AG08395 (cell line): Measurements from ENCODE around the gene SLC36A4.
"Not testable (repeated sequence)": the region's sequence is repeated elsewhere in the genome, so short reads cannot be mapped to it uniquely, and the experiment has no call there.

Experiments used
- DNase-seq: peaks from one replicate; pipeline ENCODE4 v3.0.0; 2012; ENCODE audit warnings: mixed read lengths, low spot score

The SLC36A4 gene

DNA sequence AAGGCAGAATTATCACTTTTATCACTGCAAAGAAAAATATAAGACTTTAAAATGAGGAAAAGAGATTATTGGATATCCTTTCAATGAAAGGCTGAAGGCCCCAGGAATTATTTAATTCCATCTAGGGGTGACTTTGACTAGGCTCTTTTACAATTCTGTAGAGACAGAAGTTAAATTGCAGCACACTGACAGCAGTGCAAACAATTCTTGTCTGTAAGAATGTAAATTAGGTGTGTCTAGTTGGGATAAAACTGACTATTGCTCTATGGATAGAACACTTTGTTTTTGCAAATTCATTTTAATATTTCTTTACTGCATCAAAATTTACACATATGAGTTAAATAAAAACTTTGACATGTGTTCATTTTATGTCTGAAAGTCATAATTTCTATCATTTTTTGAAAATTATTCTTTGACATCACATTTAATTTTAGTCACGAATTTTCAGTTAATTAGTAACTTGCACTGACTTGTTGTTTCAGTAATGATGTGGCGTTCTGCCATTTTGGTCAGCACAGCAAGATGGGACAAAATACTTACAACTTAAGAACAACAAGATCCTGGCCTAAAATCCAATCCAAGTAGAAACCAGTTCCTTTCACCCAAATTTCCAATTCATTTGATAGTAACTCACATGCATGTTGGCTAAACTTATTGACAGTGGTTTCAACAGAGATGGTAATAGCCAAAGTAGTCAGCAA is 75.1 kb downstream of the SLC36A4 start:
- no peak for DNase-seq

DNA sequence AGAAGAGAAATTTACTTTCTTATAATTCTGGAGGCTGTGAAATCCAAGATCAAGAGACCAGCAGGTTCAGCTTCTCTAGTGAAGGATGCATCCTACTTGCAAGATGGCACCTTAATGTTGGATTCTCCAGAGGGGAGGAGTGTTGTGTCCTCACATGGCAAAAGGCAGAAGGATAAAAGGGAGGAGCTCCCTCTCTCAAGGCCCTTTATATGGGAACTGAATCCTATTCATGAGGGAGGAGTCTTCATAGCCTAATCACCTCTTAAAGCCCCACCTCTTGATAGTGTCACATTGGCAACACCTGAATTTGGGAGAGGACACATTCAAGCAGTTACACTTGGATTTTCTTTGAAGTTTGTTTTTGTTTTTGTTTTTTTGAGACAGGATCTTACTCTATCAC is 79.5 kb downstream of the SLC36A4 start:
- no peak for DNase-seq

DNA sequence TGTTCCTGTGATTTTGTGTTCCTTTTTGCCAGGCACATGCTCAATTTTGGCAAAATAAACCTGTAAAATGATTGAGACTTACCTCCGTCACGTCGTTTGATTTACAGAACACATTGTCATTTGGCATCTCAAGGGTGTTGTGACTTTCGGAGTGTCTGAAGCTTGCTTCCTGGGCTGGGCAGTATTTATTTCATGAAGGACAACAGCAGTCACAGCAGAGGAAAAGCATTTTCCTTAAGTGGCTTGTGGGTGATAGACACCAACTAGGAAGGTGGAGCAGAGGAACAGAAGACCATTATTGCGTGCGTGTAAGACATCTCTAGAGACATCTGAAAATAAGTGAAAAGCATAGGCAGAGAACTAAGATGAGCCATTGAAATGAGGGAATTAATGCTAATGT is 80.2 kb downstream of the SLC36A4 start:
- DNase-seq: no peak

DNA sequence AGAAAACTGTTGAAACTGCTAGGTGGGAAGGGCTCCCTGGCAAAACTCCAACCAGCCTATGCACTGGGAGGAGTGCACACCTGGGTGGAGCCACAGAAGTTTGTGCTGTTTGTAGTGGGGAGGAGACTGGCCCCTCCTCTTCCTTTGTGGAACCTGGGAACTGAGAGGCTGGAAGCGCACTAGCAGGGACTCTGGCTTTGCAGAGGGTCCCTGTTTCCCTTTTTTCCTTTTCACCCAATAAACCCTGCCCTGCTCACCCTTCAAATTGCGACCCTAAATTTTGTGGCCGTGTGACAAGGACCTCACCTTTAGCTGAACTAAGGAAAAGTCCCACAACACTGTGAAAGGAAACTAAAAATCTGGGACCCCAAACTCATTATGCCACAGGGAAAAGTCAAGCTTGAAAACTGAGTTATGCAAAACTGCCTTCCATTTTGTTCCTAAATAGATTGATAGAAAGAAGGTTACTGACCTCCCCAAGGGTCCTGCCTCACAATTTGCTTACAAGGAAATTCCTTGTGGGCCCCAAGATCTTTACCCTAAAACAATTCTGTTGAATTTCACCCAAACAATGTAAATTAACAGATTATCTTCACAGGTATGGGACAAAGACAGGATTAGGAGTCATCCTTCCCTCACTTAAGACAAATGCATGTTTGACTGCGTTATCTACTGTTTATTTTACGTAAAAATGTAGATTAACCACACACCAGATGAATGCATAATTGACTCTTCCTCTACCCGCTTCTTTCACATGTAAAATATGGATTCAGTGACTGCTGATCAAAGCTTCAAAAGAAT is 81.0 kb downstream of the SLC36A4 start:
- DNase-seq: no peak

DNA sequence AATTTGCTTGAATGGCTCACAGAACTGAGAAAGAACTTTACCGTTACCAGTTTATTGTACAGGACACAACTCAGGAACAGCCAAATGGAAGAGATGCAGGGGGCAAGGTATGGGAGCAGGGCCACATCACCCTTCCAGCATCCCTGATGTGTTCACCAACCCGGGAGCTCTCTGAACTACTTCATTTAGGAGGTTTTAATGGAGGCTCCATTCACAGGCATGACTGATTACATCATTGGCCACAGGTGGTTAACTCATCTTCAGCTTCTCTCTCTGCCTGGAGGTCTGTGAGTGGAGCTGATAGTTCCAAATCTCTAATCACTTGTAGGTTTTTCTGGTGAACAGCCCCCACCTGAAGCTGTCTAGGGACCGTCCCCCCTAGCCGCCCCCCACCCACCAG is 83.5 kb downstream of the SLC36A4 start:
- no peak for DNase-seq

DNA sequence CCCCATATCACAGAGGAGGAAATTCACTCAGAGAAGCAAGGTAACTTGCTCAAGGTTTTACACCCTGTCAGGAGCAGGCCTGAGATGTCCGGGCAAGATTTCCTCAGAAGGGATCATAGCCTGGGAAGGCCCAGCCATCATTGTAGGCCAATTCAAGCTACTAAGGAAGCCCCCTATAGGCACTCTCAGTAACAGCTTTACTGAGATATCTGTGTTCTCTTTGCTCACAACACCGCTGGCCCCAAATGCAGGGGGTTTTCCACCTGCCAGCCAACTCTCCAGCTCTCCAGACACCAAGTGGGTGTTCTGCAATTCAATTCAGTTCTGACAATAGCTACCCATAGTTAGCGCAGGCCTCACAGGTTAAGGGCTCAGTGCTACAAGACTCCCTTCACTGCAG is 84.0 kb downstream of the SLC36A4 start:
- no peak for DNase-seq

DNA sequence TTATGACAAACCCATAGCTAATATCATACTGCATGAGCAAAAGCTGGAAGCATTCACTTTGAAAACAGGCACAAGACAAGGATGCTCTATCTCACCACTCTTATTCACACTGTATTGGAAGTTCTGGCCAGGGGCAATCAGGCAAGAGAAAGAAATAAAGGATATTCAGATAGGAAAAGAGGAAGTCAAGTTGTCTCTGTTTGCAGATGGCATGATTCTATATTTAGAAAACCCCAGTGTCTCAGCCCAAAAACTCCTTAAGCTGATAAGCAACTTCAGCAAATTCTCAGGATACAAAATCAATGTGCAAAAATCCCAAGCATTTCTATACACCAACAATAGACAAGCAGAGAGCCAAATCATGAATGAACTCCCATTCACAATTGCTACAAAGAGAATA is 86.6 kb downstream of the SLC36A4 start:
- DNase-seq: not testable (repeated sequence)

DNA sequence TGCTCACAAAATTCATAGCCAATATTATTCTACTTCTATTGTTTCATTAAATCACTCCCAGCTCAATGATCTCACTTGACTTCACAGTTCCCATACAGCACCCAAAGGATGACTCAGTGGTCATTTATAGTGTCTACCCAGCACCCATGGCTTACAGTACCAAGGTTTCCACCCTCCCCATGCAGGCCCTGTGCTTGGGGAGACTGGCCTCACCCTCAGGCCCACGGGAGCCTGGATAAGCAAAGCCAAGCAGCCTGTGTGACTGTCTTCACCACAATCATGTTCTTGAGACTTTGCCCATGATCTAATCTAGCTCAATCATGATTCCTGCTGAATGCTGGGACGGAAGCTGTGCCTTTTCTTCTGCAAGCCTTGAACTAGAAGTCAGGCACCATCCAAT is 97.6 kb downstream of the SLC36A4 start:
- DNase-seq: peak; percentile 12

DNA sequence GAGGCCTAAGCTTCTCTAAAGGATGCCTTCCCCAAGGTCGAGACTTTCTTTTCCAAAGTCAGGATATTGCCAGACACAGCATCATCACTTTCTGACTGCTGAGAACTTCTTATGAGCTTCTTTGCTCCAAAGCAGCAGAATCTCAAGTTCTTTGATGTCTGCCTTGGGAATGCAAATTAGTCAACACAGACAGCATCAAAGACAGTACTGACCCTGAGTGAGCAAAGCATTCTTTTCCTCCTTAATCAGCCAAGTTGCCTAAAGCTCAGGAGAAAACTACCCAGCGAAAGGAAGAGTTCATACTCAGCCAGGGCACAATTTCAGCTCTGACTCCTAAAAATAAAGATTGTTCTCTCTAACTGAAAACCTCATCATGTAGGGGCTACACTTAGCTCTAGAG is 98.0 kb downstream of the SLC36A4 start:
- DNase-seq: peak; percentile 30
